ENCODE data around the gene CHRNE. TPM values are rescaled to one million over a fixed set of nuclear protein-coding genes. Genes with fewer than 3 reads are reported as not detected.
"Not testable (repeated sequence)": the region's sequence is repeated elsewhere in the genome, so short reads cannot be mapped to it uniquely, and the experiment has no call there.

Gene CHRNE
- total RNA-seq, 1 donor from 2014 or later: 0.50 TPM

- intact Hi-C loops (cut with micrococcal nuclease): no loop called here
Observed at GRCh38 chr17:4940555-4941318, 37.8 kb upstream of the CHRNE start.

GRCh38 chr17:4939796-4940554 lies 37.1 kb upstream of the CHRNE start, which contains the start of the genes RNF167 and SLC25A11:
Gene RNF167, plus strand, starts transcription at chr17:4940268. Its CDS starts 642 bp downstream, at chr17:4940910.
Gene SLC25A11, minus strand, starts transcription at chr17:4940046. Its CDS starts 136 bp downstream, at chr17:4939910.
- ATAC-seq (peak; percentile 94), DNase-seq (peak; percentile 96)
- intact Hi-C loops (cut with micrococcal nuclease): no loop called here

More at GRCh38 chr17:4940555-4941318, 37.8 kb upstream of the CHRNE start:
- DNase-seq (peak; percentile 81), ATAC-seq (peak; percentile 74)

- ATAC-seq (no peak), DNase-seq (no peak)
- intact Hi-C loops (cut with micrococcal nuclease): no loop called here
Observed at GRCh38 chr17:4939546-4939795, 36.6 kb upstream of the CHRNE start.

GRCh38 chr17:4938688-4939545 lies 36.0 kb upstream of the CHRNE start:
- peak; percentile 1 for ATAC-seq
- peak; percentile 45 for DNase-seq
- intact Hi-C loops (cut with micrococcal nuclease): no loop called here

GRCh38 chr17:4938069-4938491 lies 35.2 kb upstream of the CHRNE start:
- no peak for ATAC-seq
- no peak for DNase-seq
- intact Hi-C loops (cut with micrococcal nuclease): no loop called here

- DNase-seq: no peak
- ATAC-seq: no peak
- intact Hi-C loops (cut with micrococcal nuclease): no loop called here
Observed at GRCh38 chr17:4937553-4937952, 34.7 kb upstream of the CHRNE start.

- no peak for DNase-seq
- intact Hi-C loops (cut with micrococcal nuclease): no loop called here
Observed at GRCh38 chr17:4936436-4936835, 33.5 kb upstream of the CHRNE start.

GRCh38 chr17:4935650-4936049 lies 32.8 kb upstream of the CHRNE start:
- ATAC-seq: no peak
- DNase-seq: no peak
- intact Hi-C loops (cut with micrococcal nuclease): no loop called here

More at GRCh38 chr17:4936436-4936835, 33.5 kb upstream of the CHRNE start:
- no peak for ATAC-seq

GRCh38 chr17:4934173-4934979 lies 31.5 kb upstream of the CHRNE start:
- ATAC-seq (peak; percentile 25), DNase-seq (peak; percentile 64)
- intact Hi-C loops (cut with micrococcal nuclease): no loop called here

GRCh38 chr17:4933646-4934045 lies 30.7 kb upstream of the CHRNE start:
- ATAC-seq (no peak), DNase-seq (no peak)
- intact Hi-C loops (cut with micrococcal nuclease): no loop called here

- intact Hi-C loops (cut with micrococcal nuclease): no loop called here
- ATAC-seq (no peak), DNase-seq (no peak)
Observed at GRCh38 chr17:4932756-4933155, 29.9 kb upstream of the CHRNE start.

GRCh38 chr17:4931963-4932362 lies 29.1 kb upstream of the CHRNE start, which contains the start of gene GP1BA:
Gene GP1BA, plus strand, starts transcription at chr17:4932277. Its CDS starts 328 bp downstream, at chr17:4932605.
- intact Hi-C loops (cut with micrococcal nuclease): no loop called here
- ATAC-seq (no peak), DNase-seq (no peak)

GRCh38 chr17:4928881-4929280 lies 26.0 kb upstream of the CHRNE start:
- intact Hi-C loops (cut with micrococcal nuclease): no loop called here
- DNase-seq (no peak), ATAC-seq (no peak)

- ATAC-seq; intact Hi-C loops (cut with micrococcal nuclease): not testable (repeated sequence)
Observed at GRCh38 chr17:4926577-4927335, 23.9 kb upstream of the CHRNE start.

GRCh38 chr17:4921320-4921719 lies 18.4 kb upstream of the CHRNE start:
- DNase-seq (no peak), ATAC-seq (no peak)
- intact Hi-C loops (cut with micrococcal nuclease): no loop called here

More at GRCh38 chr17:4926577-4927335, 23.9 kb upstream of the CHRNE start:
- not testable (repeated sequence) for DNase-seq

- DNase-seq (no peak), ATAC-seq (no peak)
- intact Hi-C loops (cut with micrococcal nuclease): no loop called here
Observed at GRCh38 chr17:4920351-4921048, 17.6 kb upstream of the CHRNE start.

GRCh38 chr17:4919511-4920047 lies 16.7 kb upstream of the CHRNE start:
- intact Hi-C loops (cut with micrococcal nuclease): no loop called here
- no peak for DNase-seq
- ATAC-seq: no peak
